Endothelial cell (in vitro differentiated cells): ENCODE measurements around the gene GGA1. TPM values are rescaled to one million over a fixed set of nuclear protein-coding genes. Genes with fewer than 3 reads are reported as not detected.
"Not testable (repeated sequence)": the region's sequence is repeated elsewhere in the genome, so short reads cannot be mapped to it uniquely, and the experiment has no call there.

Experiments used
- DNase-seq: peaks from one replicate; pipeline ENCODE4 v3.0.0; 2021; ENCODE audit warnings: low spot score
- H3K27ac Mint-ChIP-seq: one replicate; pipeline ENCODE4 v1.8.0; 2021; ENCODE audit warnings: mixed read lengths, inconsistent platforms; ENCODE audit not compliant: unreplicated experiment
- H3K27me3 Mint-ChIP-seq: one replicate; pipeline ENCODE4 v1.8.0; 2021; ENCODE audit warnings: mild to moderate bottlenecking, moderate library complexity, mixed read lengths, inconsistent platforms; ENCODE audit not compliant: unreplicated experiment
- H3K36me3 Mint-ChIP-seq: one replicate; pipeline ENCODE4 v1.8.0; 2021; ENCODE audit warnings: mild to moderate bottlenecking, low read depth, mixed read lengths, inconsistent platforms; ENCODE audit not compliant: unreplicated experiment
- H3K4me1 Mint-ChIP-seq: one replicate; pipeline ENCODE4 v1.8.0; 2021; ENCODE audit warnings: mild to moderate bottlenecking, mixed read lengths, inconsistent platforms; ENCODE audit not compliant: unreplicated experiment
- H3K4me3 Mint-ChIP-seq: one replicate; pipeline ENCODE4 v1.8.0; 2021; ENCODE audit warnings: mild to moderate bottlenecking, mixed read lengths, inconsistent platforms; ENCODE audit not compliant: unreplicated experiment
- H3K9me3 Mint-ChIP-seq: one replicate; pipeline ENCODE4 v1.8.0; 2021; ENCODE audit warnings: mixed read lengths, inconsistent platforms; ENCODE audit not compliant: unreplicated experiment
- total RNA-seq: library from RNA; stranded (reverse); fragmentation: NEBNext Ultra II Directional; extraction: Animal tissue kit (Norgen Biotek cat#: 25700); gene quantifications from one replicate; pipeline ENCODE4 v1.2.1, GENCODE V29; 2021; ENCODE audit not compliant: unreplicated experiment
- TF ChIP-seq, protein P1 (sequence below): fragments of 200-600 bp; sonication (generic); IDR thresholded peaks from one replicate; pipeline ENCODE4 v1.5.0; 2021; ENCODE audit warnings: antibody characterized with exemption; ENCODE audit not compliant: unreplicated experiment

The GGA1 gene
- total RNA-seq, 1 donor from 2014 or later, result 63.6 TPM

DNA sequence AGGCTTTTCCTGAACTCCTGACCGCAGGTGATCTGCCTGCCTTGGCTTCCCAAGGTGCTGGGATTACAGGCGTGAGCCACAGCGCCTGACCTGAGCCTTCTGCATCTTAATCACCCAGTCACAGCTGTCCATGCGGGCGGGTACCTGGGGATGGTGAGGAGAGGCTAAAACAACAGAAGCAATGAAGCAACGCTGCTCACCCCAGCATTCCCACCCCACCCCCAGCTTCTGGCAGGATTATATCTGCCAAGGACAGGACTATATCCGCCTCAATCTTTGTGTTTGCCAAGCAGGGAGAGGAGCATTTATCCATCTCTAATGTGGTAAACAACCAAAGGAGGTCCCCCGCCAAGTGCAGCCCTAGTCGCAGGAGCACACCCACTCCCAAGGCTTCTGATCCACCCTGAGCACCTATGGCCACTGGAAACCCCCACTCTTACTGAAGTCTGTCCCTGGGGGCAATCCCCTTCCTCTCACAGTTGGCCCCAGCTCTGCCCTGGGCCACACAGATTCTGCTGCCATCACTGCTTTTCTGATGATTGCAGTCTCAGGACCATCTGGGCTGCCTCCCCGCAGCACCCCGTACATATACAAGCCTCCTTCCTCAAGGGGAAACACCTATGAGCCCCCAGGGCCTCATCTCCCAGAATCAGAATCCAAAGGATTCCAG, 20.0 kb upstream of the GGA1 start:
- TF ChIP-seq, protein P1, sequence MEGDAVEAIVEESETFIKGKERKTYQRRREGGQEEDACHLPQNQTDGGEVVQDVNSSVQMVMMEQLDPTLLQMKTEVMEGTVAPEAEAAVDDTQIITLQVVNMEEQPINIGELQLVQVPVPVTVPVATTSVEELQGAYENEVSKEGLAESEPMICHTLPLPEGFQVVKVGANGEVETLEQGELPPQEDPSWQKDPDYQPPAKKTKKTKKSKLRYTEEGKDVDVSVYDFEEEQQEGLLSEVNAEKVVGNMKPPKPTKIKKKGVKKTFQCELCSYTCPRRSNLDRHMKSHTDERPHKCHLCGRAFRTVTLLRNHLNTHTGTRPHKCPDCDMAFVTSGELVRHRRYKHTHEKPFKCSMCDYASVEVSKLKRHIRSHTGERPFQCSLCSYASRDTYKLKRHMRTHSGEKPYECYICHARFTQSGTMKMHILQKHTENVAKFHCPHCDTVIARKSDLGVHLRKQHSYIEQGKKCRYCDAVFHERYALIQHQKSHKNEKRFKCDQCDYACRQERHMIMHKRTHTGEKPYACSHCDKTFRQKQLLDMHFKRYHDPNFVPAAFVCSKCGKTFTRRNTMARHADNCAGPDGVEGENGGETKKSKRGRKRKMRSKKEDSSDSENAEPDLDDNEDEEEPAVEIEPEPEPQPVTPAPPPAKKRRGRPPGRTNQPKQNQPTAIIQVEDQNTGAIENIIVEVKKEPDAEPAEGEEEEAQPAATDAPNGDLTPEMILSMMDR, result no peak
- no peak overlapping the region for H3K27ac Mint-ChIP-seq
- H3K27me3 Mint-ChIP-seq, result peaks cover 8% of the 10 kb centered on the region
- no peaks in the 10 kb centered on the region for H3K36me3 Mint-ChIP-seq
- no peak for DNase-seq
- H3K4me3 Mint-ChIP-seq, result no peak overlapping the region
- H3K4me1 Mint-ChIP-seq, result no peaks in the 10 kb centered on the region
- no peaks in the 10 kb centered on the region for H3K9me3 Mint-ChIP-seq

DNA sequence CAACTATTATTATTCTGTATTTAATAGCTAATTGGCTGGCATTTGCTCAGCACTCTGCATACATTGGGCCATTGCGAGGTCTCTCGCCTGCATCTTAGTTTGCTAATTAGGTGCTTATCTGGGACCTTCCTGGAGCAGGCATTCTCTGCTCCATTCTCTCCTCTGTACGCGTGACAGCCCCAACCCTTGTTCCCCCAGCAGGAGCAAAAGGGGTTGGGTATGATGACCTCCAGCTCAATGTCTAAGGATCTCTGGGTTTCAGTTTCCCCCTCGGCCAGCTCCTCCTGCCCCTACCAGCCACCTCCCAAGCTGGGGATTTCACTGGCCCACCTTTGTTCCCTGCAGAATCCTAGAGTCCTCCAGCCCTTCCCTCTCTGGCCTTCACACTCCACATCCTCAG, 19.0 kb upstream of the GGA1 start:
- Mint-ChIP-seq H3K4me1 (no peaks in the 10 kb centered on the region), H3K9me3 (no peaks in the 10 kb centered on the region), H3K27me3 (peaks cover 8% of the 10 kb centered on the region), H3K27ac (no peak overlapping the region), H3K36me3 (no peaks in the 10 kb centered on the region), H3K4me3 (no peak overlapping the region)
- TF ChIP-seq, protein P1, result no peak
- no peak for DNase-seq

DNA sequence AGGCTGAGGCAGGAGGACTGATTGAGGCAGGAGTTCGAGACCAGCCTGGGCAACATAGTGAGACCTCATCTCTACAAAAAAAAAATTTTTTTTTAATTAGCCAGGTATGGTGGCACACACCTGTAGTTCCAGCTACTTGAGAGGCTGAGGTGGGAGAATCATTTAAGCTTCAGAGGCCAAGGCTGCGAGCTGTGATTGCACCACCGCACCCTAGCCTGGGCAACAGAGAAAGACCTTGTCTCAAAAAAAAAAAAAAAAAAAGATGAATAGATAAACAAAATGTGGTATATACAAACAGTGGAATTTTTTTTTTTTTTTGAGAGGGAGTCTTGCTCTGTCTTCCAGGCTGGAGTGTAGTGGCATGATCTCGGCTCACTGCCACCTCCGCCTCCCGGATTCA, 17.6 kb upstream of the GGA1 start:
- not testable (repeated sequence) for H3K9me3 Mint-ChIP-seq, H3K4me1 Mint-ChIP-seq, H3K27me3 Mint-ChIP-seq, H3K27ac Mint-ChIP-seq, H3K4me3 Mint-ChIP-seq, DNase-seq, H3K36me3 Mint-ChIP-seq

DNA sequence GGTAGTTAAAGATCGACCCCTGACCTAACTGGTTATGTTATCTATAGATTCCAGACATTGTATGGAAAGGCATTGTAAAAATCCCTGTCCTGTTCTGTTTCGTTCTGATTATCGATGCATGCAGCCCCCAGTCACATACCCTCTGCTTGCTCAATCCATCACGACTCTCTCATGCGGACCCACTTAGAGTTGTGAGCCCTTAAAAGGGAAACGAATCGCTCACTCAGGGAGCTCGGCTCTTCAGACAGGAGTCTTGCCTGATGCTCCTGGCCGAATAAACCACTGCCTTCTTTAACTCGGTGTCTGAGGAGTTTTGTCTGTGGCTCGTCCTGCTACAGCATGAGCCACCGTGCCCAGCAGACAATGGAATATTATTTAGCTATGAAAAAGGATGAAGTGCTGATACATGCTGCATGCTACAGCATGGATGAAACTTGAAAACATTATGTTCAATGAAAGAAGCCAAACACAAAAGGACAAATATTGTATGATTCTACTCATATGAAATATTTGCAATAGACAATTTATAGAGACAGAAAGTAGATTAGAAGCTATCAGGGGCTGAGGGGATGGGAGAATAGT, 16.7 kb upstream of the GGA1 start:
- TF ChIP-seq, protein P1, result no peak
- no peak overlapping the region for H3K27ac Mint-ChIP-seq
- H3K36me3 Mint-ChIP-seq, result no peaks in the 10 kb centered on the region
- no peak for DNase-seq
- H3K4me1 Mint-ChIP-seq, result no peaks in the 10 kb centered on the region
- no peak overlapping the region for H3K4me3 Mint-ChIP-seq
- peaks cover 4% of the 10 kb centered on the region for H3K27me3 Mint-ChIP-seq
- no peaks in the 10 kb centered on the region for H3K9me3 Mint-ChIP-seq

DNA sequence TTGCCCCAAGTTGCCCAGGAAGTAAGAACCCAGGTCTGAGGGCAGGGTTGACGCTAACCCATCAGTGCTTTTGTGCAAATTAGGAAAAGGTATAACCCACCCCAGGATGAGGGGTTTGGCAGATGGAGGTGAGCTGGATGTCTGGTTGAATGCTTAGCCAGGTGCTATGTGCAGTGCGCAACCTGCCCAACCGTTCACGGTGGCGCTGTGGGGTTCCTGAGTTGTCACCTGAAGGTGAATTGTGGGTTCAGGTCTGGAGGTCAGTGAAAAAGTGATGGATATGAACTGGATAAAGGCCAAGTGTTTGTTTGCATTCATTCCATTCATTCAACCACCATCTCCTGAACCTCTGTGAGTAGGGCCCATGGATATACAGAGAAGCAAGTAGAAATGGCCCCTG, 14.4 kb upstream of the GGA1 start:
- Mint-ChIP-seq H3K36me3 (no peaks in the 10 kb centered on the region), H3K27me3 (peaks cover 2% of the 10 kb centered on the region), H3K9me3 (no peaks in the 10 kb centered on the region), H3K4me1 (no peaks in the 10 kb centered on the region), H3K4me3 (no peak overlapping the region), H3K27ac (no peak overlapping the region)
- TF ChIP-seq, protein P1, result no peak
- no peak for DNase-seq
